Breast epithelium (tissue), 4 donors: ENCODE data around the gene RABGAP1L. TPM values are rescaled to one million over a fixed set of nuclear protein-coding genes. Genes with fewer than 3 reads are reported as not detected.

ENCODE experiments used
- DNase-seq, 2 donors: peaks; one replicate each; pipeline ENCODE4 v3.0.0-alpha.2; 2019; ENCODE audit warnings: low spot score in 2 of 2
- H3K27ac ChIP-seq, 2 donors: fragments of 200-600 bp; sonication (generic) in 1 of 2; one replicate each; pipeline ENCODE4 v1.5.1; 2016 to 2019; ENCODE audit warnings: mild to moderate bottlenecking in 1 of 2
- H3K27me3 ChIP-seq, 2 donors: fragments of 200-600 bp; sonication (generic) in 1 of 2; one replicate each; pipeline versions ENCODE4 v1.5.1 to v1.6.0; 2017 to 2019; ENCODE audit warnings: control low read depth in 1 of 2, mild to moderate bottlenecking in 1 of 2
- H3K36me3 ChIP-seq: fragments of 200-600 bp; one replicate; pipeline ENCODE4 v1.5.1; 2019
- H3K4me1 ChIP-seq, 2 donors: fragments of 200-600 bp; sonication (generic); one replicate each; pipeline ENCODE4 v1.5.1; 2016 to 2019; ENCODE audit warnings: control low read depth in 1 of 2
- H3K4me3 ChIP-seq, 3 donors: fragments of 200-600 bp; sonication (generic); 1 replicate in 2 of 3; 2 replicates in 1 of 3; pipeline ENCODE4 v1.5.1; 2016 to 2019; ENCODE audit warnings: mild to moderate bottlenecking in 3 of 3, moderate library complexity in 2 of 3
- H3K9me3 ChIP-seq, 2 donors: fragments of 200-600 bp; sonication (generic) in 1 of 2; one replicate each; pipeline ENCODE4 v1.5.1; 2016 to 2019; ENCODE audit warnings: control low read depth in 1 of 2
- POLR2A ChIP-seq: fragments of 450-650 bp; IDR thresholded peaks from one replicate; pipeline ENCODE4 v1.6.1; 2016; ENCODE audit warnings: antibody characterized with exemption, mild to moderate bottlenecking, moderate library complexity
- POLR2AphosphoS5 ChIP-seq, 3 donors: sonication (generic); formaldehyde crosslinking; IDR thresholded peaks; one replicate each; pipeline ENCODE4 v1.6.1; 2017; ENCODE audit warnings: antibody characterized with exemption in 3 of 3
- intact Hi-C: fragments of 100-400 bp; cut with DNase I; formaldehyde crosslinking; loops from one replicate; pipeline ENCODE4 v1.15.1; 2023; ENCODE audit warnings: low total_unique reads
- total RNA-seq, 3 donors: library from RNA; depleted of rRNA; stranded (reverse); fragments of >200 nt; gene quantifications; one replicate each; pipeline ENCODE4 v1.1.0, GENCODE V29; 2016
- TF ChIP-seq, protein P1 (sequence below), 3 donors: fragments of 450-650 bp; IDR thresholded peaks; one replicate each; pipeline ENCODE4 v1.5.1; 2016 to 2017; ENCODE audit warnings: antibody characterized with exemption in 3 of 3, mild to moderate bottlenecking in 3 of 3, moderate library complexity in 3 of 3

The RABGAP1L gene
- total RNA-seq, 3 donors from 2014 or later, result 41.3 to 83.7 (median 49.5) TPM

DNA sequence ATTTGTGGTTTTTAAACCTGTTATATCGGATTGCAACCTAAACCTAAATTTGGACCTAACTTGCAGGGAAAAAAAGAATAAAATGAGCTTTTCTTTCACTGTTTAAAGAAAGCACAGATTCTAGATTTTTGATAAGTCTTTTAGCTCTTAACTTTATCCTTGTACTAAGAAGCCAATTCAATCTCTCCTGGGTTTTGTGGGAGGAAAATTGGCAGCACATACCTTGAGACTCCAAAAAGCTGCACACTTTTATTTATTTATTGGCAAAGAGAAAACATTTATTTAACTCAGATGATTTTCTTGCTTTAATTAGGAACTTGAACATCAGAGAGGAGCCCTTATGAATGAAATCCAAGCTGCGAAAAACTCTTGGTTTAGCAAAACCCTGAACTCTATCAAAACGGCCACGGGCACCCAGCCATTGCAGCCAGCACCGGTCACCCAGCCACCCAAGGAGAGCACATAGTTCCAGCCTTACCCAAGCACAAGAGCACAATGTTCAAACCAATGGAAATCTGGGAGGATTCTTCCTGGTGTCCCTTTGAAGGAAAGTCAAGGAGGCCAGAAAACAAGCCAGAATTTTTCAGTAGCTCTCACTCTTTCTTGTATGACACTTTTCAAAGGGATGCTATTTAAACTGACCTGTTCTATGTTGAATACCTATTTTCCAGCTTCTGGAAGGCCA, 830.4 kb downstream of the RABGAP1L start:
- no peak for DNase-seq
- no peaks in the 10 kb centered on the region for H3K9me3 ChIP-seq
- H3K4me3 ChIP-seq, result peak overlapping the region; percentile 52 to 69 (median 63)
- H3K27me3 ChIP-seq, result no peaks in the 10 kb centered on the region
- no peaks in the 10 kb centered on the region for H3K36me3 ChIP-seq
- peaks cover 0 to 9% of the 10 kb centered on the region in 2 donors for H3K4me1 ChIP-seq
- TF ChIP-seq POLR2AphosphoS5 (IDR thresholded peaks at IDR 0.05) (no peak), POLR2A (no peak)
- TF ChIP-seq, protein P1, sequence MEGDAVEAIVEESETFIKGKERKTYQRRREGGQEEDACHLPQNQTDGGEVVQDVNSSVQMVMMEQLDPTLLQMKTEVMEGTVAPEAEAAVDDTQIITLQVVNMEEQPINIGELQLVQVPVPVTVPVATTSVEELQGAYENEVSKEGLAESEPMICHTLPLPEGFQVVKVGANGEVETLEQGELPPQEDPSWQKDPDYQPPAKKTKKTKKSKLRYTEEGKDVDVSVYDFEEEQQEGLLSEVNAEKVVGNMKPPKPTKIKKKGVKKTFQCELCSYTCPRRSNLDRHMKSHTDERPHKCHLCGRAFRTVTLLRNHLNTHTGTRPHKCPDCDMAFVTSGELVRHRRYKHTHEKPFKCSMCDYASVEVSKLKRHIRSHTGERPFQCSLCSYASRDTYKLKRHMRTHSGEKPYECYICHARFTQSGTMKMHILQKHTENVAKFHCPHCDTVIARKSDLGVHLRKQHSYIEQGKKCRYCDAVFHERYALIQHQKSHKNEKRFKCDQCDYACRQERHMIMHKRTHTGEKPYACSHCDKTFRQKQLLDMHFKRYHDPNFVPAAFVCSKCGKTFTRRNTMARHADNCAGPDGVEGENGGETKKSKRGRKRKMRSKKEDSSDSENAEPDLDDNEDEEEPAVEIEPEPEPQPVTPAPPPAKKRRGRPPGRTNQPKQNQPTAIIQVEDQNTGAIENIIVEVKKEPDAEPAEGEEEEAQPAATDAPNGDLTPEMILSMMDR (IDR thresholded peaks at IDR 0.05), result no peak
- H3K27ac ChIP-seq, result peak overlapping the region; percentile 87 to 95
- intact Hi-C loops, result no loop called here

DNA sequence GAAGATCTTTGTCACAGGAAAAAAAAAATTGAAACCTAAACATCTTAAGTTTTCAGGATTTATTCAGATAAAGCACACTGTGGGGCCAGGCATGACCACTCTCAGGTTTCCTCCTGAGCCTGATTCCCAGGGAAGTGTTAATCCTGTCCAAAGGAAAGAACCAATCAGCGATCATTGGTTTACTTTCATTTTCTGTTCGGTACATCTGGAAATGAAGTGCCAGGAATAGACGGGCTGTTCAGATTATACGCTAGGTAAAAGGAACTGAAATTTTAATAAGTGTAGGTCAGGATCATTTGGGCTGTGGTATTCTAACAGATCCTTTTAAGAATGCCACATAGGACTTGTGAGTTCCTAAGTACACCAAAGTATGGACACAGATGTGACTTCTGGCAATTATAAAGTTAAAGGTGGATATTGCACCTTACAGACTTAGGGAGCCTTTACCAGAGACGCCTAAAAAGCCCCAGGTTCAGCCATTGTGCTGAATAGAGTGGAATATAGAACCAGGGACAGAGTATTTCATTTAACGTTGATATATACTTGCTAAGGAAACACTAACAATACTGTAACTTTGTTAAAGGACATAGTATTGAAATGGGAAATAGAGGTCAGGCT, 831.2 kb downstream of the RABGAP1L start:
- H3K27ac ChIP-seq, result peak overlapping the region; percentile 87 to 95
- H3K4me1 ChIP-seq, result peaks cover 0 to 9% of the 10 kb centered on the region in 2 donors
- H3K9me3 ChIP-seq, result no peaks in the 10 kb centered on the region
- intact Hi-C loops, result no loop called here
- H3K36me3 ChIP-seq, result no peaks in the 10 kb centered on the region
- no peak for DNase-seq
- TF ChIP-seq POLR2AphosphoS5 (IDR thresholded peaks at IDR 0.05) (no peak), POLR2A (no peak)
- TF ChIP-seq, protein P1 (IDR thresholded peaks at IDR 0.05), result no peak
- no peaks in the 10 kb centered on the region for H3K27me3 ChIP-seq
- peak overlapping the region; percentile 52 to 69 (median 63) for H3K4me3 ChIP-seq

DNA sequence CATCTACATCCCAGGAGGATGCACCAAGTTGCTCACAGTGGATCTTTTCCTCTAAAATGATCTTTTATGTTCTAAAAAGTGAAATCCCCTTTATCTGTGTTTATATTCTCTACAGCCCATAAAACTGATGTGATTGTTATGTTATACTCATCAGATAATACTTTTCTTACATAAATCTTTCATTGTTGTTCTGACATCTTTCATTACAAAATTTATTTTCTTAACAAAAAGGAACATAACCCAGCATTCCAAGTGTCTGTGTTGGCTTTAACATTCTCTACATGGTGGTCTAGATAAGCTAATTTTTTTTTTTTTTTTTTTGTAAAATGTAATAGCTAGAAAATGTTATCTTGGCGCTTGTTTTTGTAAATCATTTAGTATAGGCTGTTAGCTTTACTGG, 832.2 kb downstream of the RABGAP1L start:
- TF ChIP-seq POLR2A (no peak), POLR2AphosphoS5 (IDR thresholded peaks at IDR 0.05) (no peak)
- TF ChIP-seq, protein P1 (IDR thresholded peaks at IDR 0.05), result no peak
- Histone ChIP-seq H3K27me3 (no peaks in the 10 kb centered on the region), H3K4me3 (no peak overlapping the region), H3K27ac (no peak overlapping the region), H3K9me3 (no peaks in the 10 kb centered on the region), H3K36me3 (no peaks in the 10 kb centered on the region), H3K4me1 (peaks cover 0 to 9% of the 10 kb centered on the region in 2 donors)
- DNase-seq, result no peak
- intact Hi-C loops, result no loop called here

DNA sequence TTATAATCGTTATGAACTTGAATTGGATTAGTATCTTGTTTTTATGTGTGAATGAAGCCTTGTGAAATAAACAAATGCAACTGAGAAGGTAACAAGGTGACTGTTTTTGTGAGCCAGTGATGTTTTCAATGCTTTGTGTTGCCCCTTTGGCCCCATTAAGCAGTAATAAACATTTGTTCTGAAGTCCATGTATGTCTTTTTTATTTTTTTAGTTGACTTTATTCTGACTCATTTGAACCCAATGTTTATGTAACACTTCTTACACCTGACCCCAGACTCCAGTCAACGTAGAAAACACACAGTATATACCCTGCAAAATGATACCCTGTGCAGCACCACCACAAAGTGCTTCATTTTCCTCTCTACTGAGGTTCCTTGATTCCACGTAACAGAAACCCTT, 835.8 kb downstream of the RABGAP1L start:
- Histone ChIP-seq H3K4me1 (no peaks in the 10 kb centered on the region), H3K9me3 (no peaks in the 10 kb centered on the region), H3K36me3 (no peaks in the 10 kb centered on the region), H3K27me3 (no peaks in the 10 kb centered on the region), H3K4me3 (no peak overlapping the region), H3K27ac (no peak overlapping the region)
- intact Hi-C loops, result no loop called here
- no peak for DNase-seq
- TF ChIP-seq, protein P1 (IDR thresholded peaks at IDR 0.05), result no peak
- TF ChIP-seq POLR2A (no peak), POLR2AphosphoS5 (IDR thresholded peaks at IDR 0.05) (no peak)

DNA sequence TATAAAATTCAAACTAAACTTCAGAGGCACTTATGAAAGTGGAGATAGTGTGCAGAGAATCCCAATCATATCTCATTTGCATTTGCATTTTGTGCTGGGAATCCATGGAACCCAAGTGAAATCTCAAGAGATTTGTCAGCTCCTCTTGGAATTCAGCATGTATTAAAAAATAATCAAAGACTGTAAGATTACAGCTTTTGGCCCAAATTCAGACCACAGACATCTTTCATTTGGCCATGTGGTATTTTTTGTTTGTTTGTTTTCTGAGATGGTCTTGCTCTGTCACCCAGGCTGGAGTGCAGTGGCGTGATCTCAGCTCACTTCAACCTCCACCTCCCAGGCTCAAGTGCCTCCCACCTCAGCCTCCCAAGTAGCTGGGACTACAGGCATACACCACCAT, 836.6 kb downstream of the RABGAP1L start:
- Histone ChIP-seq H3K27me3 (no peaks in the 10 kb centered on the region), H3K4me3 (no peak overlapping the region), H3K9me3 (no peaks in the 10 kb centered on the region), H3K36me3 (no peaks in the 10 kb centered on the region), H3K4me1 (no peaks in the 10 kb centered on the region), H3K27ac (no peak overlapping the region)
- no peak for DNase-seq
- intact Hi-C loops, result no loop called here
- no peak for TF ChIP-seq POLR2AphosphoS5 (IDR thresholded peaks at IDR 0.05)
- TF ChIP-seq POLR2A, result no peak
- TF ChIP-seq, protein P1 (IDR thresholded peaks at IDR 0.05), result no peak
